WI38 (cell line): ENCODE measurements around the gene VWA8.

Experiments
- H3K4me3 ChIP-seq: 2 replicates; pipeline ENCODE4 v1.5.1; 2011; ENCODE audit warnings: low read depth, mild to moderate bottlenecking, control low read depth, low read length
- TF ChIP-seq, protein P1 (sequence below): IDR thresholded peaks from 2 replicates; pipeline ENCODE4 v1.5.1; 2012; ENCODE audit warnings: low read depth, mild to moderate bottlenecking, control low read depth, low read length

VWA8 gene

DNA sequence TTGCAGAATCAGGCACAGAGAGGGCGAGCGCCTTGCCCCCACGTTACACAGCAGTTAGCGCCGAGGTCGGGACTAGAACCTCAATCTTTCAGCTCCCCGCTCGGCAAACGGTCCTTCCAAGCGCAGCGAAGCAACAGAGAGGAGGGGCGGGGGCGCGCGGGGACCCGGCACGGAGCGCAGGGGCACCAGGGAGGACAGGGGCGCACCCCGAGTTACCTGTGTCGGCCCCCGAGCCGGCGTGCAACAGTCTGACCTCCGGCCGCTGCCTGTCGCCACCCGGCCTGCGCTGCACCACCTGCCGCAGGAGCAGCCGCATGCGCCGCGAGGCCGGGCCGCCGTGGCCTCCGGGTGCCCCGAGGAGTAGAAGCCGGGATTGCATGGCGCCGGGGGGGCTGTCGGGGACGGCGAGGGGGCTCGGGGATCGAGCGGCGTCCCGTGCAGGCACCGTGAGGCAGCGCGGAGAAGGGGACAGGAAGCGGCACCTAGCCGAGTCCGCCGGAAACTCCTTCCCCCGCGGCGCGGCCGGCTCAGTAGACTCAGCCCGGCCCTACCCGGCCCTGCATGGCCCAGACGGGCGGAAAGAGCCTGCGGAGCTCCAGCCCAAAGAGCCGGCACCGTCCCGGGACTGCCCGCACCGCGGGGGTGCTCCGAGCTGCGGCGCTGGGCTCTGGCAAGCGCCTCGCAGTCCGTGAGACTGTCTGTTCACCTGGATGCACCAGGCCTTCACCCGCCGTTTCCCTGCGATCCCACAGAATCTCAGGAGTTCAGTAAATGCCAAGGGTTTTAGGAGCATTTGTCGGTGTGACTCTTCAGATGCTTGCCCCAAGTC is at the start of gene VWA8:
Gene VWA8, minus strand, starts transcription at position 473 of the 829 bp plus-strand sequence. Its CDS starts 94 bp downstream, at position 379.
- TF ChIP-seq, protein P1, sequence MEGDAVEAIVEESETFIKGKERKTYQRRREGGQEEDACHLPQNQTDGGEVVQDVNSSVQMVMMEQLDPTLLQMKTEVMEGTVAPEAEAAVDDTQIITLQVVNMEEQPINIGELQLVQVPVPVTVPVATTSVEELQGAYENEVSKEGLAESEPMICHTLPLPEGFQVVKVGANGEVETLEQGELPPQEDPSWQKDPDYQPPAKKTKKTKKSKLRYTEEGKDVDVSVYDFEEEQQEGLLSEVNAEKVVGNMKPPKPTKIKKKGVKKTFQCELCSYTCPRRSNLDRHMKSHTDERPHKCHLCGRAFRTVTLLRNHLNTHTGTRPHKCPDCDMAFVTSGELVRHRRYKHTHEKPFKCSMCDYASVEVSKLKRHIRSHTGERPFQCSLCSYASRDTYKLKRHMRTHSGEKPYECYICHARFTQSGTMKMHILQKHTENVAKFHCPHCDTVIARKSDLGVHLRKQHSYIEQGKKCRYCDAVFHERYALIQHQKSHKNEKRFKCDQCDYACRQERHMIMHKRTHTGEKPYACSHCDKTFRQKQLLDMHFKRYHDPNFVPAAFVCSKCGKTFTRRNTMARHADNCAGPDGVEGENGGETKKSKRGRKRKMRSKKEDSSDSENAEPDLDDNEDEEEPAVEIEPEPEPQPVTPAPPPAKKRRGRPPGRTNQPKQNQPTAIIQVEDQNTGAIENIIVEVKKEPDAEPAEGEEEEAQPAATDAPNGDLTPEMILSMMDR: no peak

DNA sequence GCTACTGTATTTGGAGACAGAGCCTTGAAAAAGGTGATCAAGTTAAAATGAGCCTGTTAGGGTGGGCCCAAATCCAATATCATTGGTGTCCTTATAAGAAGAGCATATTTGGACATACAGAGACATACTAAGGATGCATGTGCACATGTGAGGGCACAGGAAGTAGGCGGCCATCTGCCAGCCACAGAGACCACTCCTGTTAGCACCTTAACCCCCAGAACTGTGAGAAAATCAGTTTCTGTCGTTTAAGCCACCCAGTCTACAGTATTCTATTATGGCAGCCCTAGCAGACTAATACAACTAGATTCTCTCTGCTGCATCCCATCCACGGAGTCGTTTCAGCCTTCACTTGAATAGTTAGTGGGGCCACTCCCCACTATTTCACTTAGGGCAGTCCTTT is 48.1 kb upstream of the VWA8 start:
- no peak overlapping the region for H3K4me3 ChIP-seq
- TF ChIP-seq, protein P1: no peak

More for the DNA sequence above, at the start of gene VWA8:
- peak within 1 kb of the TSS; percentile 80 for H3K4me3 ChIP-seq

DNA sequence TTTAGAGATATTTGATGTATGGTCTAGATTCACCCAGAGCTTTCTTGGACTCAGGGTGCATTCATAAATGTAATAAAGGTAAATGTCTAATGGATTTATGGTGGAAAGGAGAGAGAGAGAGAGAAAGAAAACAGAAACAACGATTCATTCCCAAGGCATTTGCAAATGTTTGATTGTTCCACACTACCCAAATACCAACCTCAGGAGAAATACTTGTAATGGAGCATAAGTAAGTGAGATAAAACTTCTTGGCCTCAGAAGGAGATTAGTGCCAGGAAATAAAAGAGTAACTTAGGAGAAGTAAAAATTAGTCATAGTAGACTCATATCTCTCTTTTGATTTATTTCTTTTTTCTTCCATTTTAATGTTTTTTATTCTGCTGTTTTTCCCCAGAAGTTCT is 46.9 kb upstream of the VWA8 start:
- no peak overlapping the region for H3K4me3 ChIP-seq
- TF ChIP-seq, protein P1: no peak

DNA sequence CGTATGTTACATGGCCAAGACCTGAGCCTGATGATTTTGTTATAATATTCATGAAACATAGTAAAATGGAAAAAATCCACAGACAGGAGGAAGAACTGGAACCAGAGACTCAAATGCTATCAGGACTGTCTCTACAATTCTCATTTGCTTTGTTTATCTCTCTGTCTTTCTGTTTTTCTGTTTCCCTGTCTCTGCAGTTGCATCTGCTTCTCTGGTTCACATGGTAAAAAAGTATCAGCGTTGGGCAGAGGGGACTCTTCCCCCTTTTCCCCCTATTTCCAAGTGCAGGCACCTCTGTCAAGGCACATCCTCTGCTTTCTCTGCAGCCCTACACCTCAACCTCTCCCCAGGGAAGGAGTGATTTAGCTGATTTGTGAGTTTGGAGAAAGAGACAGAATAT is 41.2 kb upstream of the VWA8 start:
- no peak overlapping the region for H3K4me3 ChIP-seq
- TF ChIP-seq, protein P1: no peak

DNA sequence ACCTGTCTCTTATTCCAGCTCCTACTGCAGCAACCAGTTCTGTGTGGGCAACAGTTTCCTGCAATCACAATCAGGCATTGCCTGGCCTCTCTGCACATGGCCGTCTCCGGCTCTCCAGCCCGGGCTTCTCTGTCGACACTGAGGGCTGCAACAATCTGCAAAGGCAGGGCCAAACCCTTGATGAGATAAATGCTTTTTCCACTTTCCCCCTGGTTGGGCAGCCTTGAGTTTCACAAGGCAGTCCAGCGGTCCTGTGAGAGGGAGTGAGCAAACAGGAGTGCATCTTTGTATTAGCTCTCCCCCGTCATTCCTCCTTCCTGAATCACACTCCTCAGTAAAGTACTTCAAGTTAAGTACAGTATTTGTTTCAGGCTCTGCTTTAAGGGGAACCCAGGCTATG is 40.7 kb upstream of the VWA8 start:
- no peak overlapping the region for H3K4me3 ChIP-seq
- TF ChIP-seq, protein P1: no peak

DNA sequence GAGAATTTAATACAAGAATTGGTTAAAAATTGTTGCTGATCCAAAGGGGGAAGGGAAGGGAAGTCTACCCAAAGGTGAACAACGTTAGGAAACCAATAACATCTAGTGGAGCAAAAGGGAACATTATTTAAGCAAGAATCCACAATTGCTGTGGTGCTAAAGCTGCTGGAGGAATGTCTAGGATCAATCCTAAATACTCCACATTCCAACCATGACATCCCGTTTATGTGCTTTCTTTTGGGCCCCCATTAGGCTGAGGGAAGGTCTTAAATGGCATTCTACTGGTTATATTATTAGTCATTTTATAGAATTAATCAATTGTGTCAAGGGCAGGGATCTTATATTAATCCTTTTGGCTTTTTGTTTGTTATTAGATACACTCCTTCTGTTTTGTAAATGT is 39.9 kb upstream of the VWA8 start:
- H3K4me3 ChIP-seq: no peak overlapping the region

DNA sequence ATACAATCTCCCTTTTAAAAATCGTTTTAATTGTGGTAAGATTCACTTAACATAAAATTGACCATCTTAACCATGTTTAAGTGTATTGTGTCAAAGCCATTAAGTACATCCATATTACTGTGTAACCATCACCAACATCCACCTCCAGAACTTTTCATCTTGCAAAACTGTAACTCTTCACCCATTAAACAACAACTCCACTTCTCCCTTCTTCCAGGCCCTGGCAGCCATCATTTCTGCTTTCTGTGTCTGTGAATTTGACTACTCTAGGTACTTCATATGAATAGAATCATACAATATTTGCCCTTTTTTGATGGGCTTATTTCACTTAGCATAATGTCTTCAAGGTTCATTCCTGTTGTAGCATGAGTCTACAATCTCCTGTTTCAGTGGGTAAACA is 36.5 kb upstream of the VWA8 start:
- TF ChIP-seq, protein P1: no peak
- no peak overlapping the region for H3K4me3 ChIP-seq

More for the DNA sequence above, 39.9 kb upstream of the VWA8 start:
- TF ChIP-seq, protein P1: no peak
